HG03135 (cell line): ENCODE data around the gene REPS2.
"Not testable (repeated sequence)": the region's sequence is repeated elsewhere in the genome, so short reads cannot be mapped to it uniquely, and the experiment has no call there.

ENCODE experiments used
- ATAC-seq: cut with Tn5 transposase; IDR thresholded peaks from one replicate; pipeline ENCODE4 v1.9.1; 2021; ENCODE audit warnings: mild to moderate bottlenecking, moderate library complexity; ENCODE audit not compliant: unreplicated experiment

REPS2 gene

GRCh38 chrX:16962661-16963060 is 16.2 kb downstream of the REPS2 start:
- ATAC-seq: not testable (repeated sequence)

GRCh38 chrX:16963216-16963615 is 16.8 kb downstream of the REPS2 start:
- ATAC-seq: no peak

- not testable (repeated sequence) for ATAC-seq
Measured at GRCh38 chrX:16964976-16965375, 18.5 kb downstream of the REPS2 start.

- ATAC-seq: no peak
Measured at GRCh38 chrX:16966752-16967448, 20.4 kb downstream of the REPS2 start.

GRCh38 chrX:16968753-16969152 is 22.3 kb downstream of the REPS2 start:
- ATAC-seq: not testable (repeated sequence)

DNA sequence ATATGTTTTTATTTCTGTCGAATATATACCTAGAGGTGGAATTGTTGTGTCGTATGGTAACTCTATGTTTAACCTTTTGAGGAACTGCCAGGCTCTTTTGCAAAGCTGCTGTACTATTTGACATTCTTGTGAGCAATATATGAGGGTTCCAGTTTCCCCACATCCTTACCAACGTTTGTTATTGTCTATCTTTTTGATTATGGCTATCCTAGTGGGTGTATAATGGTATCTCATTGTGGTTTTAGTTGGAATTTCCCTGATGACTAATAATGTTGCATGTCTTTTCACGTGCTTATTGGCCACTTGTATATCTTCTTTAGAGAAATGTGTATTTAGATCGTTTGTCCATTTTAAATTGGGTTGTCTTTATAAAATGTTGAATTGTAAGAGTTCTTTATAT is 24.5 kb downstream of the REPS2 start:
- no peak for ATAC-seq

DNA sequence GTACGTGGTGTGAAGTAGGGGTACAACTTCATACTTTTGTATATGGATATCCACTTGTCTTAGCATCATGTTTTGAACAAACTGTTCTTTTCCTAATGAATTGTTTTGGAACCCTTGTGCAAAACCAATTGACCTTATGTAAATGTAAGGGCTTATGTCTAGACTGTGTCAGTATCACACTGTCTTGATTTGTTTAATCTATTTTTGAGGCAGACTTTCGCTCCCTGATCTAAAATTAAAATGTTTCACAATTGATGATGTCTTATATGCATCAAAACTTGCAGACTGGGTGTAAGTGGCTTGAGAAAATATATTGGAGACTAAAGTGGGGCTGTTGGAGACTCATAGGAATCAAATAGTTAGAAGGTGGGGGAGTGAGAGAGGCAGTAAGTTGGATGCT is 25.2 kb downstream of the REPS2 start:
- no peak for ATAC-seq

DNA sequence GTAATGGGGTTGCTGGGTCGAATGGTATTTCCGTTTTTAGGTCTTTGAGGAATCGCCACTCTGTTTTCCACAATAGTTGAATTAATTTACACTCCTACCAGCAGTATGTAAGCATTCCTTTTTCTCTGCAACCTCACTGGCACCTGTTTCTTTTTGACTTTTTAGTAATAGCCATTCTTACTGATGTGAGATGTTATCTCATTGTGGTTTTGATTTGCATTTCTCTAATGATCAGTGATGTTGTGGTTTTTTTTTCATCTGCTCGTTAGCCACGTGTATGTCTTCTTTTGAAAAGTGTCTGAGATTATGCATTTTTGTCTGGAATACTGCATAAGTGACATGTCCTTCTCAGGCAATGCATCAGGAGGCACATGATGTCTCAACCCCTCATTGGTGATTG is 28.8 kb downstream of the REPS2 start:
- no peak for ATAC-seq

DNA sequence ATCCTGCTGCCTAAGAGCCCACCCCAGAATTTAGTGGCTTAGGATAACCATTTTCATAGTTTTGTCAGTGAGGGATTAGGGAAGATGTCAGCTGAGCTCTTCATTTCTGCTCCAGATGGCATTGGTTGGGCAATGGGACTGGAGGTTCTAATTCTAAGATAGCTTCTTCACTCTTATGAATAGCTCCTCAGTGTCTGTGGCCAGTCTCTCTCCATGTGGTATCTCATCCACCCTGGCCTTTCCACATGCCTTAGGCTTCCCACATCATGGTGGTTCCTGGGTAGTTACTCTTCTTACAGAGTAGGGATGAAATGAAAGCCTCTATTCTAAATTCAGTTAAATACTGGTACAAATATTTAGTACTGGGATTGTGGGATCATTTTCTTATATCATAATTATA is 31.3 kb downstream of the REPS2 start:
- ATAC-seq: no peak

GRCh38 chrX:16978193-16978984 is 31.9 kb downstream of the REPS2 start:
- ATAC-seq: no peak

DNA sequence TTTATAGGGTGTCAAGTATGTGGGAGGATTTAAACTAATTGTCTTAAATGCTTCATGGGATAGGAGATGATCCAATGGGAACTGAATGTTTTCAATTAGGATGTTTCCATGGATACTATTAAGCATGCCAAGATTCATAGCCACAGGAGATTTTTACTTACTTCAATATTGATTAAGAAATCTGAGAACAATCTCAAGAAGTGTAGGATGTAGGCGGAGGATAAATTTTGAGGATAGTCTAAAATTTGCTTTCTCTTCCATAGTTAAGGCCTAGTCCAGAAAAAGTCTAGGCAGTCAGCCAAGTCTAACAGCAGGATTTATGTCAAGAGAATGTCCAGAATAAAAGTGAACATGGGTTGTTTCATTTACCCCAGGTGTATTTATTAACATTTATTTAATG is 32.8 kb downstream of the REPS2 start:
- ATAC-seq: no peak

DNA sequence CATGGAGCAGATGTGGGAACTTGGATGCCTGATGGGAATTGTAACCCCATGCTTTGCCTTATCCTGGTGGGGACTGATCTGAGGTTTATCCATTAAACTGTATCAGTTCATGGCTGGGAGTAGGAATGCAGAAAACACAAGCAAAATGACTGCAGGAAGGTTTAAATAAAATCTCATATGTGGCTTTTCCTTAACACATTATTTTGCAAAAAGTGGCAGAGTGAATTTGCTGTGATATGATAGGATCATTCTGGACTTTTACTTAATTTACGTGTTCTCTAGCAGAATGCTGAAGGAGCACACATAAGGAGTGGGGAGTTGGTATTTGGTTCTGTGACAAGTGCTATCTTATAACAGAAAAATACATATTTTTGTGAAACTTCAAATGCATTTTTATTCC is 34.8 kb downstream of the REPS2 start:
- no peak for ATAC-seq

DNA sequence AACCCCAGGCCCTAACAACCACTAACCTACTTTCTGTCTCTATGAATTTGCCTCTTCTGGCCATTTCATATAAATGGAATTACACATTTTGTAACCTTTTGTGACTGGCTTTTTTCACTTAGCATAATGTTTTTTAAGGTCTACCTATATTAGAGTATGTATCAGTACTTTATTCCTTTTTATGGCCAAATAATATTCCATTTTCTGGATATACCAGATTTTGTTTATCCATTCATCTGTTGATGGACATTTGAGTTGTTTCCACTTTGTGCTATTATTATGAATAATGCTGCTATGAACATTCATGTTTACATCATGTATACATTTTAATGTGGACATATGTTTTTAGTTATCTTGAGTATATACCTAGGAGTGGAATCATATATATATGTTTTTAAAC is 35.5 kb downstream of the REPS2 start:
- no peak for ATAC-seq

DNA sequence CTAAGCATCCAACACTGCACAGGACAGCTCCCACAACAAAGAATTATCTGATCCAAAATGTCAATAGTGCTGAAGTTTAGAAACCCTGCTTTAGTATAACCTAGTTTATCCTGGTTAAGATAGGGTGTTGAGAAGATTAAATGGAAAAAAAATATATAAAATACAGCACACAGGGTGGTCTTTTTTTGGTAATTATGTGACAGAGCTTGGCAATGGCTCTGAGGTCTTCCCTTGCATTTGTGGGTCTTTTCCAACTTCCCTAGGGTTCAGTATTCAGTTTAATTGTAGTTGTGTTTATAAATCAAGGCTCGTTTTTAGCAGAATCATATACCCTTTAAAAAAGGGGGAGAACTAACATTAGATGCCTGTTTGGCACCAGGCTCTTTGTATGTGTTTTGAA is 36.6 kb downstream of the REPS2 start:
- no peak for ATAC-seq

GRCh38 chrX:16985286-16985685 is 38.8 kb downstream of the REPS2 start:
- no peak for ATAC-seq

GRCh38 chrX:16986169-16986568 is 39.7 kb downstream of the REPS2 start:
- no peak for ATAC-seq

- ATAC-seq: no peak
Measured at GRCh38 chrX:16989750-16990149, 43.3 kb downstream of the REPS2 start.

DNA sequence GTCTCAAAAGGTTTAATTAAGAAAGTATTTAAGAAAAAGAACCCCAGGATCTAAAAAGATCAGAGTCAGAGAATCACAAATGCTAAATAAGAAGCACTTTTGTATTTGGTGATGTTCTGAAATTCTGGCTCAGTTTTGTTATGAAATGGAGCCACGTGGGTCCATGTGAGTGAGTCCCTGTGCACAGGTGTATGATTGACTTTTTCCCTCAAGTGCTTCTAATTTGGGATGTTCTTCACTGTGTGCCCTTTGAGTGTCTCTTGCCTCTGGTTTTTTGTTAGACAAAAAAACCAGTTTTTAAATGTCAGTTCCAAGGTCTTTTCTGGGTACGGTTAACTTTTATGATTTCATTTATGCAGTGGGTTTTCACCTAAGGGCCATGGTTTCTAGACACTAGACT is 44.4 kb downstream of the REPS2 start:
- no peak for ATAC-seq

- no peak for ATAC-seq
Measured at GRCh38 chrX:16992445-16992844, 46.0 kb downstream of the REPS2 start.

DNA sequence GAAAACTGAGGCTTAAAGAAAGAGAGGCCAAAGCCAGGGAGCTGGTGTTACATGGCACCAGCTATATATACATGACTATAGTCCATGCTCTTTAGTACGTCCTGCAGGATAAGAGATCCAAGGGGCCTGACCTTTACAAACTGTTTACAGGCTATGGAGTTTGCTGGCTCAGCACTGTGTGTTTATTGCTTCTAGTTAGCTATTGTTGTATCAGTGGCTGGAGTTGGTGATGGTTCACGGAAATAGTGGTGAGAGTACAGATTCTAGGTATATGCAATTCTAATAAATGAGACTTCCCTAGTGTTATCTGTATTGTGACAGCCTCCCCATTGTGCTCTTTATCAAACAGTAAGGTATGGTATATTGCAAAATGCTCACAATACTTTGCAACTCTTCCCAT is 46.5 kb downstream of the REPS2 start:
- no peak for ATAC-seq

DNA sequence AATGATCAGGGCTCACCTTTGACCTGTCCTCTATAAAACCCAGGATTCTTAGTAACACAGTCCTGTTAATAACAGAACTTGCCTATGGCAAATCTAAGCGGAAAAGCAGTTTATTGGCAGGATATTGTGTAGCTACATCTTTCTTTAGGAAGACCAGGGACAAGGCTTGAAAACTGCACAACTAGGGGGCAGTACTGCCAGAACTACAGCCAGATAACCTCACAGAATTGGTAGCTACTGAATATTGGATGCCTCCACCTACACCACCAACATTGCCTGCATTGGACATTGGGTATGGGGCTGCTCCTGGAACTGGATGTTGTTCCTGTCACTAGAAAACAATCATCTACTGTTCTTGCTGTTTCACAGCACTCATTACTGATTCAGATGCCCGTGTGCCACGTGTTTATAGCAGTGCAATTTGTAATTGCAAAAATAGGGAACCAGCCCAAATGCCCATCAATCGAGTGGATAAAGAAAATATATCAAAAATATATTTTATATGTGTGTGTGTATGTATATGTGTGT is 47.4 kb downstream of the REPS2 start:
- no peak for ATAC-seq

DNA sequence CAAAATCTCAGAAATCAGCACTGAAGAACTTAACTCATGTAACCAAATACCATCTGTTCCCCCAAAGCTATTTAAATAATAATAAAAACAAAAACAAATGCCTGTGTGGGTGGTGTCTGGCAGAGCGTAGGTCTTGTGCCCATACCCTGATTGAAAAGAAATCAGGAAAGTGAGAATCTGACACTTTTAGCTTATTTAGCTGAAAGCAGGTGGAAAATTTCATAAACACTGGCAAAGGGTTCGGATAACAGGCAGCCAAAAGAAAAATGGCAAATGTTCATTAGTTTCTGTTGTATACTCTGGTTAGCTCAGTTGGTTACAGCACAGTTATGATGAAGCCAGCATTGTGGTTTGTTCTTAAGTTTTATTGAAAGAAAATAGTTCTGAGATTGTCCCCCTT is 48.3 kb downstream of the REPS2 start:
- ATAC-seq: no peak
